Lower leg skin (tissue), 4 donors: ENCODE results near the gene SGMS2. TPM values are rescaled to one million over a fixed set of nuclear protein-coding genes. Genes with fewer than 3 reads are reported as not detected.

Experiments used
- DNase-seq, 2 donors: peaks; one replicate each; pipeline ENCODE4 v3.0.0-alpha.2; 2019; ENCODE audit warnings: low spot score in 2 of 2
- H3K4me3 ChIP-seq: fragments of 200-600 bp; sonication (generic); 2 replicates; pipeline ENCODE4 v1.5.1; 2017; ENCODE audit warnings: mild to moderate bottlenecking, low read depth; ENCODE audit not compliant: poor library complexity, severe bottlenecking
- CTCF ChIP-seq, 3 donors: fragments of 450-650 bp; IDR thresholded peaks; one replicate each; pipeline ENCODE4 v1.5.1; 2016; ENCODE audit warnings: antibody characterized with exemption in 3 of 3, mild to moderate bottlenecking in 3 of 3, moderate library complexity in 2 of 3
- POLR2A ChIP-seq, 2 donors: fragments of 450-650 bp; IDR thresholded peaks; one replicate each; pipeline ENCODE4 v1.6.1; 2016 to 2017; ENCODE audit warnings: antibody characterized with exemption in 2 of 2, mild to moderate bottlenecking in 1 of 2, moderate library complexity in 1 of 2
- WGBS, 2 donors: methylation state at CpG; one replicate each; pipeline ENCODE4 v1.1.5; 2018; 5-methylcytosine and 5-hydroxymethylcytosine counted together
- intact Hi-C: fragments of 100-400 bp; cut with DNase I; formaldehyde crosslinking; loops from one replicate; pipeline ENCODE4 v1.15.0; 2023; ENCODE audit warnings: low total_unique reads
- total RNA-seq, 4 donors: library from RNA; depleted of rRNA; stranded (reverse); fragments of >200 nt; gene quantifications; one replicate each; pipeline ENCODE4 v1.1.0, GENCODE V29; 2016

Gene SGMS2
- total RNA-seq, 4 donors from 2014 or later: 38.7 to 81.5 (median 55.9) TPM

GRCh38 chr4:107870916-107871786 lies 46.4 kb downstream of the SGMS2 start:
- 62 to 68% methylated on average over 8 of the region's 8 CpGs for WGBS, 2 donors
- no peak for DNase-seq
- intact Hi-C loops: no loop called here
- no peak overlapping the region for H3K4me3 ChIP-seq
- TF ChIP-seq CTCF (IDR thresholded peaks at IDR 0.05): no peak
- TF ChIP-seq POLR2A (IDR thresholded peaks at IDR 0.05): no peak

- DNase-seq: no peak
- WGBS, 2 donors: 94 to 95% methylated on average over 3 of the region's 3 CpGs
- intact Hi-C loops: no loop called here
- no peak overlapping the region for H3K4me3 ChIP-seq
- TF ChIP-seq POLR2A (IDR thresholded peaks at IDR 0.05) (no peak), CTCF (IDR thresholded peaks at IDR 0.05) (no peak)
Measured at GRCh38 chr4:107874024-107874423, 49.3 kb downstream of the SGMS2 start.

- intact Hi-C loops: no loop called here
- H3K4me3 ChIP-seq: no peak overlapping the region
- DNase-seq: no peak
- TF ChIP-seq POLR2A (IDR thresholded peaks at IDR 0.05) (no peak), CTCF (IDR thresholded peaks at IDR 0.05) (no peak)
- WGBS, 2 donors: 76 to 84% methylated on average over 1 of the region's 1 CpG
Measured at GRCh38 chr4:107876099-107876498, 51.4 kb downstream of the SGMS2 start.

GRCh38 chr4:107877361-107877760 lies 52.6 kb downstream of the SGMS2 start:
- WGBS, 2 donors: 48 to 72% methylated on average over 3 of the region's 3 CpGs

GRCh38 chr4:107885865-107886264 lies 61.1 kb downstream of the SGMS2 start:
- H3K4me3 ChIP-seq: no peak overlapping the region
- DNase-seq: no peak
- TF ChIP-seq POLR2A (IDR thresholded peaks at IDR 0.05) (no peak), CTCF (IDR thresholded peaks at IDR 0.05) (no peak)
- intact Hi-C loops: no loop called here

More at GRCh38 chr4:107877361-107877760, 52.6 kb downstream of the SGMS2 start:
- intact Hi-C loops: no loop called here
- H3K4me3 ChIP-seq: no peak overlapping the region
- DNase-seq: no peak
- TF ChIP-seq CTCF (IDR thresholded peaks at IDR 0.05): no peak
- no peak for TF ChIP-seq POLR2A (IDR thresholded peaks at IDR 0.05)
